Vagina (tissue), 2 donors: ENCODE results near the gene CCNE1. TPM values are rescaled to one million over a fixed set of nuclear protein-coding genes. Genes with fewer than 3 reads are reported as not detected.

Experiments used
- DNase-seq, 2 donors: peaks; one replicate each; pipeline ENCODE4 v3.0.0-alpha.2; 2017; ENCODE audit errors: extremely low spot score in 2 of 2
- H3K27ac ChIP-seq: fragments of 200-600 bp; sonication (generic); one replicate; pipeline ENCODE4 v1.5.1; 2019
- H3K27me3 ChIP-seq: fragments of 200-600 bp; sonication (generic); one replicate; pipeline ENCODE4 v1.5.1; 2019
- H3K36me3 ChIP-seq, 2 donors: fragments of 200-600 bp; sonication (generic); one replicate each; pipeline ENCODE4 v1.5.1; 2017 to 2019
- H3K4me1 ChIP-seq: fragments of 200-600 bp; sonication (generic); one replicate; pipeline ENCODE4 v1.5.1; 2019
- H3K4me3 ChIP-seq, 2 donors: fragments of 200-600 bp; sonication (generic); 1 replicate in 1 of 2; 2 replicates in 1 of 2; pipeline ENCODE4 v1.5.1; 2016 to 2019
- H3K9me3 ChIP-seq: fragments of 200-600 bp; sonication (generic); one replicate; pipeline ENCODE4 v1.5.1; 2019
- CTCF ChIP-seq, 3 experiments: fragments of 450-650 bp in 2 of 3; fragments of 200-600 bp in 1 of 3; sonication (generic) in 1 of 3; IDR thresholded peaks; one replicate each; pipeline ENCODE4 v1.5.1; 2017 to 2019; ENCODE audit warnings: antibody characterized with exemption in 3 of 3, mild to moderate bottlenecking in 2 of 3, moderate library complexity in 2 of 3
- POLR2A ChIP-seq, 2 donors: fragments of 450-650 bp; IDR thresholded peaks; one replicate each; pipeline ENCODE4 v1.6.1; 2017; ENCODE audit warnings: antibody characterized with exemption in 2 of 2, mild to moderate bottlenecking in 2 of 2, moderate library complexity in 2 of 2
- POLR2AphosphoS5 ChIP-seq, 2 donors: sonication (generic); formaldehyde crosslinking; IDR thresholded peaks; one replicate each; pipeline ENCODE4 v1.9.0; 2017; ENCODE audit warnings: antibody characterized with exemption in 2 of 2, mild to moderate bottlenecking in 2 of 2, low read depth in 1 of 2; ENCODE audit not compliant: insufficient read depth in 1 of 2
- intact Hi-C: fragments of 100-400 bp; cut with DNase I; formaldehyde crosslinking; loops from one replicate; pipeline ENCODE4 v1.15.1; 2023
- total RNA-seq: library from RNA; depleted of rRNA; stranded (reverse); fragments of >200 nt; gene quantifications from one replicate; pipeline ENCODE4 v1.2.3, GENCODE V29; 2016

CCNE1 gene
- total RNA-seq, 1 donor from 2014 or later: 3.2 TPM

- intact Hi-C loops: no loop called here
- peak overlapping the region; percentile 80 to 86 for H3K4me3 ChIP-seq
- no peaks in the 10 kb centered on the region for H3K27me3 ChIP-seq
- TF ChIP-seq CTCF (IDR thresholded peaks at IDR 0.05) (no peak), POLR2A (IDR thresholded peaks at IDR 0.05) (no peak), POLR2AphosphoS5 (IDR thresholded peaks at IDR 0.05; ENCODE audit: insufficient read depth in 1 of 2, low read depth in 1 of 2) (no peak)
- peak overlapping the region; percentile 91 for H3K27ac ChIP-seq
- no peaks in the 10 kb centered on the region for H3K36me3 ChIP-seq
- H3K9me3 ChIP-seq: no peaks in the 10 kb centered on the region
- DNase-seq: no peak
- H3K4me1 ChIP-seq: peaks cover 25% of the 10 kb centered on the region
Measured at GRCh38 chr19:29845574-29846176, 33.9 kb downstream of the CCNE1 start.

GRCh38 chr19:29849208-29849607, 37.4 kb downstream of the CCNE1 start:
- Histone ChIP-seq H3K4me1 (peaks cover 10% of the 10 kb centered on the region), H3K27ac (no peak overlapping the region), H3K27me3 (no peaks in the 10 kb centered on the region), H3K4me3 (no peak overlapping the region), H3K9me3 (no peaks in the 10 kb centered on the region), H3K36me3 (no peaks in the 10 kb centered on the region)
- intact Hi-C loops: no loop called here
- TF ChIP-seq POLR2A (IDR thresholded peaks at IDR 0.05): no peak
- TF ChIP-seq POLR2AphosphoS5 (IDR thresholded peaks at IDR 0.05; ENCODE audit: insufficient read depth in 1 of 2, low read depth in 1 of 2): no peak
- TF ChIP-seq CTCF (IDR thresholded peaks at IDR 0.05): no peak
- no peak for DNase-seq

- DNase-seq: no peak
- intact Hi-C loops: no loop called here
- H3K4me1 ChIP-seq: peaks cover 6% of the 10 kb centered on the region
- no peaks in the 10 kb centered on the region for H3K27me3 ChIP-seq
- H3K9me3 ChIP-seq: no peaks in the 10 kb centered on the region
- no peak overlapping the region for H3K27ac ChIP-seq
- no peak overlapping the region for H3K4me3 ChIP-seq
- no peak for TF ChIP-seq POLR2A (IDR thresholded peaks at IDR 0.05)
- TF ChIP-seq POLR2AphosphoS5 (IDR thresholded peaks at IDR 0.05; ENCODE audit: insufficient read depth in 1 of 2, low read depth in 1 of 2): no peak
- TF ChIP-seq CTCF (IDR thresholded peaks at IDR 0.05): no peak
- H3K36me3 ChIP-seq: no peaks in the 10 kb centered on the region
Measured at GRCh38 chr19:29850482-29850881, 38.7 kb downstream of the CCNE1 start.

- H3K36me3 ChIP-seq: no peaks in the 10 kb centered on the region
- no peak overlapping the region for H3K4me3 ChIP-seq
- H3K9me3 ChIP-seq: no peaks in the 10 kb centered on the region
- no peak for DNase-seq
- H3K27me3 ChIP-seq: no peaks in the 10 kb centered on the region
- no peak for TF ChIP-seq POLR2A (IDR thresholded peaks at IDR 0.05)
- TF ChIP-seq CTCF (IDR thresholded peaks at IDR 0.05): no peak
- no peak for TF ChIP-seq POLR2AphosphoS5 (IDR thresholded peaks at IDR 0.05; ENCODE audit: insufficient read depth in 1 of 2, low read depth in 1 of 2)
- no peaks in the 10 kb centered on the region for H3K4me1 ChIP-seq
- no peak overlapping the region for H3K27ac ChIP-seq
- intact Hi-C loops: no loop called here
Measured at GRCh38 chr19:29851769-29852521, 40.2 kb downstream of the CCNE1 start.

- Histone ChIP-seq H3K4me1 (no peaks in the 10 kb centered on the region), H3K9me3 (no peaks in the 10 kb centered on the region), H3K4me3 (no peak overlapping the region), H3K27me3 (no peaks in the 10 kb centered on the region), H3K27ac (no peak overlapping the region), H3K36me3 (no peaks in the 10 kb centered on the region)
- DNase-seq: no peak
- TF ChIP-seq POLR2A (IDR thresholded peaks at IDR 0.05): no peak
- TF ChIP-seq CTCF (IDR thresholded peaks at IDR 0.05): no peak
- no peak for TF ChIP-seq POLR2AphosphoS5 (IDR thresholded peaks at IDR 0.05; ENCODE audit: insufficient read depth in 1 of 2, low read depth in 1 of 2)
- intact Hi-C loops: no loop called here
Measured at GRCh38 chr19:29854033-29854432, 42.2 kb downstream of the CCNE1 start.
